Uterus (tissue), 4 donors: ENCODE data around the gene XIAP. TPM values are rescaled to one million over a fixed set of nuclear protein-coding genes. Genes with fewer than 3 reads are reported as not detected.
"Not testable (repeated sequence)": the region's sequence is repeated elsewhere in the genome, so short reads cannot be mapped to it uniquely, and the experiment has no call there.

Experiments
- DNase-seq, 2 donors: peaks; one replicate each; pipeline ENCODE4 v3.0.0-alpha.2; 2019 to 2020
- H3K27ac ChIP-seq, 2 donors: fragments of 200-600 bp; sonication (generic); 1 replicate in 1 of 2; 2 replicates in 1 of 2; pipeline ENCODE4 v1.5.1; 2016 to 2018
- H3K27me3 ChIP-seq, 2 donors: fragments of 200-600 bp; sonication (generic); one replicate each; pipeline ENCODE4 v1.5.1; 2018 to 2019; ENCODE audit warnings: control low read depth in 1 of 2
- H3K36me3 ChIP-seq, 2 donors: fragments of 200-600 bp; sonication (generic); one replicate each; pipeline ENCODE4 v1.5.1; 2019; ENCODE audit warnings: control low read depth in 1 of 2
- H3K4me1 ChIP-seq, 2 donors: fragments of 200-600 bp; sonication (generic); one replicate each; pipeline ENCODE4 v1.5.1; 2018 to 2019; ENCODE audit warnings: control low read depth in 1 of 2
- H3K4me3 ChIP-seq, 2 donors: fragments of 200-600 bp; sonication (generic); 1 replicate in 1 of 2; 2 replicates in 1 of 2; pipeline ENCODE4 v1.5.1; 2018 to 2019; ENCODE audit warnings: mild to moderate bottlenecking in 1 of 2
- H3K9me3 ChIP-seq, 2 donors: fragments of 200-600 bp; sonication (generic); one replicate each; pipeline ENCODE4 v1.5.1; 2019; ENCODE audit warnings: control low read depth in 1 of 2
- CTCF ChIP-seq, 4 experiments: fragments of 200-600 bp in 2 of 4; fragments of 450-650 bp in 2 of 4; sonication (generic) in 2 of 4; IDR thresholded peaks; one replicate each; pipeline ENCODE4 v1.5.1; 2016 to 2019; ENCODE audit warnings: antibody characterized with exemption in 4 of 4, mild to moderate bottlenecking in 2 of 4, moderate library complexity in 1 of 4
- POLR2A ChIP-seq, 2 donors: fragments of 450-650 bp; IDR thresholded peaks; one replicate each; pipeline ENCODE4 v1.6.1; 2016; ENCODE audit warnings: antibody characterized with exemption in 2 of 2, mild to moderate bottlenecking in 1 of 2, moderate library complexity in 1 of 2
- intact Hi-C: fragments of 100-400 bp; cut with DNase I; formaldehyde crosslinking; loops from one replicate; pipeline ENCODE4 v1.15.1; 2023; ENCODE audit warnings: low total_unique reads
- total RNA-seq, 4 donors: library from RNA; depleted of rRNA in 3 of 4; stranded (reverse); fragments of >200 nt in 3 of 4; gene quantifications; one replicate each; pipeline versions ENCODE4 v1.1.0 to v1.2.4, GENCODE V29; 2014 to 2023
- donor health status: DM: yes; HTN: yes; CAD: no.

XIAP gene
- total RNA-seq, 4 donors from 2014 or later, result 4.9 to 83.5 (median 56.6) TPM

- DNase-seq, result peak in 1 of 2 donors; percentile 46
Observed at GRCh38 chrX:123884809-123885408, 25.1 kb downstream of the XIAP start.

GRCh38 chrX:123899701-123900100 is 39.8 kb downstream of the XIAP start:
- Histone ChIP-seq H3K27me3 (no peaks in the 10 kb centered on the region), H3K36me3 (no peaks in the 10 kb centered on the region), H3K27ac (no peak overlapping the region), H3K9me3 (no peaks in the 10 kb centered on the region), H3K4me1 (no peaks in the 10 kb centered on the region), H3K4me3 (no peak overlapping the region)
- no peak for DNase-seq
- TF ChIP-seq POLR2A (IDR thresholded peaks at IDR 0.05) (no peak), CTCF (IDR thresholded peaks at IDR 0.05) (no peak)
- intact Hi-C loops, result no loop called here

More at GRCh38 chrX:123884809-123885408, 25.1 kb downstream of the XIAP start:
- H3K9me3 ChIP-seq, result no peaks in the 10 kb centered on the region
- H3K27me3 ChIP-seq, result no peaks in the 10 kb centered on the region
- H3K4me1 ChIP-seq, result no peaks in the 10 kb centered on the region
- no peak overlapping the region for H3K4me3 ChIP-seq
- intact Hi-C loops, result no loop called here
- no peaks in the 10 kb centered on the region for H3K36me3 ChIP-seq
- H3K27ac ChIP-seq, result no peak overlapping the region
- TF ChIP-seq POLR2A (IDR thresholded peaks at IDR 0.05) (no peak), CTCF (IDR thresholded peaks at IDR 0.05) (peak; percentile 25 to 41 (median 37))

- H3K4me3 ChIP-seq, DNase-seq, H3K27ac ChIP-seq, H3K36me3 ChIP-seq, H3K9me3 ChIP-seq, H3K27me3 ChIP-seq, intact Hi-C loops, H3K4me1 ChIP-seq: not testable (repeated sequence)
Observed at GRCh38 chrX:123903261-123903660, 43.4 kb downstream of the XIAP start.

GRCh38 chrX:123905332-123905731 is 45.5 kb downstream of the XIAP start:
- Histone ChIP-seq H3K9me3 (no peaks in the 10 kb centered on the region), H3K27me3 (no peaks in the 10 kb centered on the region), H3K4me1 (no peaks in the 10 kb centered on the region), H3K36me3 (no peaks in the 10 kb centered on the region), H3K27ac (no peak overlapping the region), H3K4me3 (no peak overlapping the region)
- DNase-seq, result no peak
- no peak for TF ChIP-seq POLR2A (IDR thresholded peaks at IDR 0.05)
- TF ChIP-seq CTCF (IDR thresholded peaks at IDR 0.05), result no peak
- intact Hi-C loops, result no loop called here

GRCh38 chrX:123906557-123907316 is 46.9 kb downstream of the XIAP start:
- intact Hi-C loops, result no loop called here
- TF ChIP-seq POLR2A (IDR thresholded peaks at IDR 0.05) (no peak), CTCF (IDR thresholded peaks at IDR 0.05) (no peak)
- H3K4me3 ChIP-seq, result no peak overlapping the region

More at GRCh38 chrX:123906557-123907316, 46.9 kb downstream of the XIAP start:
- Histone ChIP-seq H3K36me3 (no peaks in the 10 kb centered on the region), H3K9me3 (no peaks in the 10 kb centered on the region), H3K4me1 (no peaks in the 10 kb centered on the region), H3K27ac (no peak overlapping the region), H3K27me3 (no peaks in the 10 kb centered on the region)
- DNase-seq, result no peak
